Measurements from ENCODE around the gene SLC47A1.
"Not testable (repeated sequence)": the region's sequence is repeated elsewhere in the genome, so short reads cannot be mapped to it uniquely, and the experiment has no call there.

The SLC47A1 gene

GRCh38 chr17:19558946-19559345 lies 25.3 kb downstream of the SLC47A1 start:
- no peak for DNase-seq

- no peak for DNase-seq
Observed at GRCh38 chr17:19561697-19562318, 28.2 kb downstream of the SLC47A1 start.

GRCh38 chr17:19565817-19566575 lies 32.3 kb downstream of the SLC47A1 start:
- DNase-seq, result no peak

GRCh38 chr17:19567216-19568015 lies 33.8 kb downstream of the SLC47A1 start:
- DNase-seq, result no peak

- DNase-seq, result no peak
Observed at GRCh38 chr17:19568016-19568350, 34.3 kb downstream of the SLC47A1 start.

GRCh38 chr17:19569785-19570543 lies 36.3 kb downstream of the SLC47A1 start:
- no peak for DNase-seq

- DNase-seq, result peak in 1 of 3 donors; percentile 11
Observed at GRCh38 chr17:19570544-19571062, 36.9 kb downstream of the SLC47A1 start.

- no peak for DNase-seq
Observed at GRCh38 chr17:19573075-19573474, 39.4 kb downstream of the SLC47A1 start.

- no peak for DNase-seq
Observed at GRCh38 chr17:19574956-19575355, 41.3 kb downstream of the SLC47A1 start.

- DNase-seq, result no peak
Observed at GRCh38 chr17:19578545-19578944, 44.9 kb downstream of the SLC47A1 start.

- DNase-seq, result no peak
Observed at GRCh38 chr17:19579192-19579761, 45.6 kb downstream of the SLC47A1 start.

- peak; percentile 28 to 50 (median 33) for DNase-seq
Observed at GRCh38 chr17:19579867-19580565, 46.4 kb downstream of the SLC47A1 start.

- DNase-seq, result not testable (repeated sequence)
Observed at GRCh38 chr17:19580566-19580920, 46.9 kb downstream of the SLC47A1 start.

GRCh38 chr17:19582152-19582551 lies 48.5 kb downstream of the SLC47A1 start:
- not testable (repeated sequence) for DNase-seq

- no peak for DNase-seq
Observed at GRCh38 chr17:19583871-19584270, 50.2 kb downstream of the SLC47A1 start.

- DNase-seq, result peak; percentile 49 to 74 (median 58)
Observed at GRCh38 chr17:19590451-19590850, 56.8 kb downstream of the SLC47A1 start.

- DNase-seq, result no peak
Observed at GRCh38 chr17:19590912-19591551, 57.4 kb downstream of the SLC47A1 start.

GRCh38 chr17:19592316-19592715 lies 58.7 kb downstream of the SLC47A1 start:
- DNase-seq, result no peak

GRCh38 chr17:19596869-19597268 lies 63.2 kb downstream of the SLC47A1 start:
- no peak for DNase-seq

- DNase-seq, result peak in 2 of 3 donors; percentile 23 to 33
Observed at GRCh38 chr17:19610311-19610710, 76.7 kb downstream of the SLC47A1 start.

- peak; percentile 53 to 73 (median 71) for DNase-seq
Observed at GRCh38 chr17:19610879-19611278, 77.2 kb downstream of the SLC47A1 start.
